Pancreas (tissue), 10 donors: ENCODE measurements around the gene TRIM4. TPM values are rescaled to one million over a fixed set of nuclear protein-coding genes. Genes with fewer than 3 reads are reported as not detected.
"Not testable (repeated sequence)": the region's sequence is repeated elsewhere in the genome, so short reads cannot be mapped to it uniquely, and the experiment has no call there.

ENCODE experiments used
- ATAC-seq, 4 donors: fragments of 200-7000 bp; cut with Tn5 transposase; one replicate each; pipeline versions ENCODE4 v1.8.0 to v1.9.1; 2020; ENCODE audit warnings: mild to moderate bottlenecking in 4 of 4, moderate library complexity in 4 of 4
- DNase-seq, 6 donors: peaks; one replicate each; pipeline ENCODE4 v3.0.0-alpha.2; 2020
- FAIRE-seq: peaks from 2 replicates; lab custom pipeline; 2012; peaks lifted over from hg19 to GRCh38; lab: Jason Lieb, UNC
- H3K27ac ChIP-seq, 4 donors: fragments of 200-600 bp; sonication (generic); 1 replicate in 3 of 4; 2 replicates in 1 of 4; pipeline versions ENCODE4 v1.5.0 to v1.8.0; 2020
- H3K27me3 ChIP-seq, 4 donors: fragments of 200-600 bp; one replicate each; pipeline ENCODE4 v1.8.0; 2021
- H3K36me3 ChIP-seq, 3 donors: fragments of 200-600 bp; sonication (generic) in 1 of 3; one replicate each; pipeline versions ENCODE4 v1.5.0 to v1.8.0; 2020 to 2021
- H3K4me1 ChIP-seq, 3 donors: fragments of 200-600 bp; one replicate each; pipeline ENCODE4 v1.8.0; 2021
- H3K4me3 ChIP-seq, 4 donors: fragments of 200-600 bp; sonication (generic) in 2 of 4; one replicate each; pipeline versions ENCODE4 v1.5.0 to v1.8.0; 2020 to 2021
- H3K9me3 ChIP-seq, 4 donors: fragments of 200-600 bp; one replicate each; pipeline ENCODE4 v1.8.0; 2021
- CTCF ChIP-seq, 4 donors: fragments of 200-600 bp; sonication (generic) in 3 of 4; IDR thresholded peaks; one replicate each; pipeline versions ENCODE4 v1.5.0 to v1.8.0; 2021; ENCODE audit warnings: antibody characterized with exemption in 4 of 4
- WGBS, 2 donors: extraction: QIAGEN DNeasy Blood & Tissue Kit; methylation state at CpG; one replicate each; pipeline ENCODE4 v1.1.7; 2013; 5-methylcytosine and 5-hydroxymethylcytosine counted together
- intact Hi-C, 3 donors: fragments of 100-400 bp; cut with DNase I; formaldehyde crosslinking; loops; one replicate each; pipeline versions ENCODE4 v1.11.1 to v1.14.2; 2022
- polyA plus RNA-seq, 2 donors: library from polyadenylated mRNA; stranded (reverse); fragments of 200-250 nt; gene quantifications; one replicate each; pipeline ENCODE4 v1.2.3, GENCODE V29; 2013
- total RNA-seq, 6 donors: library from RNA; stranded (reverse); fragmentation: NEBNext Ultra II Directional in 4 of 6; extraction: Animal tissue kit (Norgen Biotek cat#: 25700) in 4 of 6; gene quantifications; one replicate each; pipeline versions ENCODE4 v1.2.1 to v1.2.4, GENCODE V29; 2021 to 2023
- donor health status: healthy with polysubstance abuse.
- donor health status: DM: no; HTN: no; CAD: no; lungs with moderate emphysema.
- donor health status: DM: no; HTN: no; CAD: no.
- donor health status: control.
- donor health status: control.
- donor health status: Bipolar disorder and iron deficiency.
- donor health status: DM: yes; HTN: yes; CAD: no.
- donor health status: DM: no; HTN: no; CAD: no.
- donor health status: DM: no; HTN: no; CAD: no.
- donor health status: DM: yes; HTN: yes; CAD: no.

Gene TRIM4
- total and polyA plus RNA-seq, 8 donors, result 9.4 to 18.6 (median 15.7) TPM

DNA sequence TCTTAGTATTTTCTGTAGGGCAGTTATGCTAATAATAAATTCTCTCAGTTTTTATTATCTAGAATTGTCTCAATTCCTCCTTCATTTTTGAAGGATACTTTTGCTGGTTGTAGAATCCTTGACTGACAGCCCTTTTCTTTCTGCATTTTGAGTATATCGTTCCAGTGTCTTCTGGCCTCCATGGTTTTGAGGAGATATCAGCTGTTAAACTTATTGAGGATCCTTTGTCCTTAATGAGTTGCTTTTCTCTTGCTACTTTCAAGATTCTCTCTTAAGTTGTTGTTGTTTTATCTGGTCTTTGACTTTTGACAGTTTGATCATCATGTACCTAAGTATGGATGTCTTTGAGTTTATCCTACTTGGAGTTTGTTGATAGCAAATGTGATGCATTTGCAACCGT, 19.0 kb upstream of the TRIM4 start:
- no peak for ATAC-seq
- H3K27ac ChIP-seq, result no peak overlapping the region
- H3K4me3 ChIP-seq, result no peak overlapping the region
- no peaks in the 10 kb centered on the region for H3K9me3 ChIP-seq
- H3K36me3 ChIP-seq, result no peaks in the 10 kb centered on the region
- intact Hi-C loops, result no loop called here
- DNase-seq, result no peak
- whole genome bisulfite sequencing, 2 donors, result 90 to 92% methylated on average over 2 of the region's 2 CpGs
- H3K27me3 ChIP-seq, result no peaks in the 10 kb centered on the region
- FAIRE-seq, result no peak
- no peaks in the 10 kb centered on the region for H3K4me1 ChIP-seq
- no peak for TF ChIP-seq CTCF (IDR thresholded peaks at IDR 0.05)

- H3K4me1 ChIP-seq, H3K27ac ChIP-seq, H3K4me3 ChIP-seq, DNase-seq, FAIRE-seq, H3K27me3 ChIP-seq, intact Hi-C loops, H3K36me3 ChIP-seq, H3K9me3 ChIP-seq, ATAC-seq: not testable (repeated sequence)
- 54 to 59% methylated on average over 4 of the region's 4 CpGs for WGBS, 2 donors
Measured at GRCh38 chr7:99935009-99935408, 15.7 kb upstream of the TRIM4 start.

GRCh38 chr7:99930376-99930775, 11.0 kb upstream of the TRIM4 start:
- no peak overlapping the region for H3K27ac ChIP-seq
- FAIRE-seq (no peak), ATAC-seq (no peak), DNase-seq (no peak)
- intact Hi-C loops, result no loop called here
- whole genome bisulfite sequencing, 2 donors, result 67 to 79% methylated on average over 3 of the region's 3 CpGs
- H3K4me3 ChIP-seq, result no peak overlapping the region
- H3K4me1 ChIP-seq, result no peaks in the 10 kb centered on the region
- H3K36me3 ChIP-seq, result no peaks in the 10 kb centered on the region
- no peaks in the 10 kb centered on the region for H3K27me3 ChIP-seq
- H3K9me3 ChIP-seq, result no peaks in the 10 kb centered on the region
- no peak for TF ChIP-seq CTCF (IDR thresholded peaks at IDR 0.05)

- Histone ChIP-seq H3K4me3 (no peak overlapping the region), H3K27ac (no peak overlapping the region)
- 47 to 52% methylated on average over 2 of the region's 2 CpGs for WGBS, 2 donors
Measured at GRCh38 chr7:99929730-99930053, 10.4 kb upstream of the TRIM4 start.

GRCh38 chr7:99928994-99929729, 9.8 kb upstream of the TRIM4 start, which contains the start of gene GJC3:
GJC3 (minus strand) TSS chr7:99929620; CDS start chr7:99929620, 0 bp downstream.
- FAIRE-seq, result no peak
- WGBS, 2 donors, result 35 to 40% methylated on average over 22 of the region's 22 CpGs
- peak; percentile 60 to 93 (median 90) for ATAC-seq
- peak within 1 kb of the TSS in 1 of 4 donors; percentile 29 for H3K4me3 ChIP-seq
- H3K36me3 ChIP-seq, result no peaks in the 10 kb centered on the region
- H3K27me3 ChIP-seq, result no peaks in the 10 kb centered on the region
- H3K4me1 ChIP-seq, result no peaks in the 10 kb centered on the region
- no peaks in the 10 kb centered on the region for H3K9me3 ChIP-seq
- no peak for TF ChIP-seq CTCF (IDR thresholded peaks at IDR 0.05)
- no peak within 1 kb of the TSS for H3K27ac ChIP-seq
- intact Hi-C loops, result loop anchor here in 1 of 3 donors (10.0 kb wide), 2 partner anchors 56 to 126 kb away; no protein-coding TSS in a partner anchor
- DNase-seq, result peak in 5 of 6 donors; percentile 7 to 65 (median 19)

More at GRCh38 chr7:99929730-99930053, 10.4 kb upstream of the TRIM4 start:
- intact Hi-C loops, result loop anchor here in 1 of 3 donors (10.0 kb wide), 2 partner anchors 55 to 125 kb away; no protein-coding TSS in a partner anchor
- Histone ChIP-seq H3K36me3 (no peaks in the 10 kb centered on the region), H3K27me3 (no peaks in the 10 kb centered on the region), H3K9me3 (no peaks in the 10 kb centered on the region), H3K4me1 (no peaks in the 10 kb centered on the region)
- FAIRE-seq, result no peak
- no peak for TF ChIP-seq CTCF (IDR thresholded peaks at IDR 0.05)
- peak in 1 of 4 donors; percentile 19 for ATAC-seq
- DNase-seq, result no peak
